A375 (cell line): Measurements from ENCODE around the gene NAMPT. TPM values are rescaled to one million over a fixed set of nuclear protein-coding genes. Genes with fewer than 3 reads are reported as not detected.

ENCODE experiments used
- small RNA-seq: library from RNA; depleted of rRNA; stranded (forward); fragments of <200 nt; gene quantifications from one replicate; pipeline ENCODE3, GENCODE V24; 2014
- total RNA-seq: library from RNA; depleted of rRNA; stranded (reverse); fragments of >200 nt; shearing (Covaris generic); gene quantifications from 2 replicates; pipeline ENCODE4 v1.2.3, GENCODE V29; 2014; rRNA removed

Gene NAMPT
- total RNA-seq: 54.0 and 56.0 TPM in 2 replicates

GRCh38 chr7:106284714-106285050, at the start of gene NAMPT:
TSS of gene NAMPT (minus strand) at chr7:106284983. CDS start at chr7:106284884, 99 bp downstream.

Small RNA genes within 50 kb of the gene (small RNA-seq; reads per million reads assigned to genes)
- not detected for gene RNU6-392P

Other genes starting within 250 kb of the NAMPT start
- gene SYPL1, start 172.7 kb downstream of the NAMPT start, total RNA-seq: 18.1 and 18.6 TPM in 2 replicates